Measurements from ENCODE around the gene MALRD1. TPM values are rescaled to one million over a fixed set of nuclear protein-coding genes. Genes with fewer than 3 reads are reported as not detected.

The MALRD1 gene
- total RNA-seq, 1 experiment from 2014 or later: 0.50 TPM

GRCh38 chr10:19158870-19159269 lies 110.3 kb downstream of the MALRD1 start (continued):
- TF ChIP-seq ARID4B (CRISPR knock-in tag; IDR thresholded peaks at IDR 0.05; ENCODE audit: borderline replicate concordance): no peak
- TF ChIP-seq MYBL2 (CRISPR knock-in tag; IDR thresholded peaks at IDR 0.05): no peak
- TF ChIP-seq ZBTB21 (CRISPR knock-in tag; IDR thresholded peaks at IDR 0.05; ENCODE audit: borderline replicate concordance): no peak
- no peak for TF ChIP-seq ZNF416 (CRISPR knock-in tag; IDR thresholded peaks at IDR 0.05)
- TF ChIP-seq SOX15 (CRISPR knock-in tag; IDR thresholded peaks at IDR 0.05): no peak
- no peak for TF ChIP-seq GTF2I (CRISPR knock-in tag; conservative IDR thresholded peaks at IDR 0.05)

GRCh38 chr10:19164461-19164860 lies 115.9 kb downstream of the MALRD1 start:
- CTCF ChIA-PET: no interaction called here
- no peaks in the 10 kb centered on the region for H3K36me3 Mint-ChIP-seq
- no peak overlapping the region for H3K27ac Mint-ChIP-seq
- no peaks in the 10 kb centered on the region for H3K9me3 Mint-ChIP-seq
- H3K4me1 Mint-ChIP-seq: peaks cover 4% of the 10 kb centered on the region
- H3K27me3 Mint-ChIP-seq (ENCODE audit: low read depth): no peaks in the 10 kb centered on the region
- POLR2A ChIA-PET: no interaction called here
- H3K4me3 Mint-ChIP-seq: no peak overlapping the region
- ATAC-seq (no peak), DNase-seq (ENCODE audit: low spot score) (no peak)
- TF ChIP-seq PRDM15 (CRISPR knock-in tag; IDR thresholded peaks at IDR 0.05): no peak
- TF ChIP-seq ZNF416 (CRISPR knock-in tag; IDR thresholded peaks at IDR 0.05): no peak
- no peak for TF ChIP-seq ATF6 (CRISPR knock-in tag; IDR thresholded peaks at IDR 0.05)
- TF ChIP-seq ZNF396 (CRISPR knock-in tag; IDR thresholded peaks at IDR 0.05; ENCODE audit: borderline replicate concordance): no peak
- TF ChIP-seq, protein P1, sequence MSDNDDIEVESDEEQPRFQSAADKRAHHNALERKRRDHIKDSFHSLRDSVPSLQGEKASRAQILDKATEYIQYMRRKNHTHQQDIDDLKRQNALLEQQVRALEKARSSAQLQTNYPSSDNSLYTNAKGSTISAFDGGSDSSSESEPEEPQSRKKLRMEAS (CRISPR knock-in tag; IDR thresholded peaks at IDR 0.05): no peak
- TF ChIP-seq, protein P2, sequence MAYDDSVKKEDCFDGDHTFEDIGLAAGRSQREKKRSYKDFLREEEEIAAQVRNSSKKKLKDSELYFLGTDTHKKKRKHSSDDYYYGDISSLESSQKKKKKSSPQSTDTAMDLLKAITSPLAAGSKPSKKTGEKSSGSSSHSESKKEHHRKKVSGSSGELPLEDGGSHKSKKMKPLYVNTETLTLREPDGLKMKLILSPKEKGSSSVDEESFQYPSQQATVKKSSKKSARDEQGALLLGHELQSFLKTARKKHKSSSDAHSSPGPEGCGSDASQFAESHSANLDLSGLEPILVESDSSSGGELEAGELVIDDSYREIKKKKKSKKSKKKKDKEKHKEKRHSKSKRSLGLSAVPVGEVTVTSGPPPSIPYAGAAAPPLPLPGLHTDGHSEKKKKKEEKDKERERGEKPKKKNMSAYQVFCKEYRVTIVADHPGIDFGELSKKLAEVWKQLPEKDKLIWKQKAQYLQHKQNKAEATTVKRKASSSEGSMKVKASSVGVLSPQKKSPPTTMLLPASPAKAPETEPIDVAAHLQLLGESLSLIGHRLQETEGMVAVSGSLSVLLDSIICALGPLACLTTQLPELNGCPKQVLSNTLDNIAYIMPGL (CRISPR knock-in tag; IDR thresholded peaks at IDR 0.05): no peak
- no peak for TF ChIP-seq ZNF263 (CRISPR knock-in tag; IDR thresholded peaks at IDR 0.05; ENCODE audit: low read depth)
- TF ChIP-seq, protein P3, sequence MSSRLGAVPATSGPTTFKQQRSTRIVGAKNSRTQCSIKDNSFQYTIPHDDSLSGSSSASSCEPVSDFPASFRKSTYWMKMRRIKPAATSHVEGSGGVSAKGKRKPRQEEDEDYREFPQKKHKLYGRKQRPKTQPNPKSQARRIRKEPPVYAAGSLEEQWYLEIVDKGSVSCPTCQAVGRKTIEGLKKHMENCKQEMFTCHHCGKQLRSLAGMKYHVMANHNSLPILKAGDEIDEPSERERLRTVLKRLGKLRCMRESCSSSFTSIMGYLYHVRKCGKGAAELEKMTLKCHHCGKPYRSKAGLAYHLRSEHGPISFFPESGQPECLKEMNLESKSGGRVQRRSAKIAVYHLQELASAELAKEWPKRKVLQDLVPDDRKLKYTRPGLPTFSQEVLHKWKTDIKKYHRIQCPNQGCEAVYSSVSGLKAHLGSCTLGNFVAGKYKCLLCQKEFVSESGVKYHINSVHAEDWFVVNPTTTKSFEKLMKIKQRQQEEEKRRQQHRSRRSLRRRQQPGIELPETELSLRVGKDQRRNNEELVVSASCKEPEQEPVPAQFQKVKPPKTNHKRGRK (CRISPR knock-in tag; IDR thresholded peaks at IDR 0.05; ENCODE audit: borderline replicate concordance): no peak
- no peak for TF ChIP-seq E2F4 (CRISPR knock-in tag; IDR thresholded peaks at IDR 0.05; ENCODE audit: borderline replicate concordance, low read depth)
- TF ChIP-seq NFATC4 (CRISPR knock-in tag; IDR thresholded peaks at IDR 0.05): no peak
- TF ChIP-seq JUN (CRISPR knock-in tag; IDR thresholded peaks at IDR 0.05): no peak
- TF ChIP-seq ZNF219 (CRISPR knock-in tag; IDR thresholded peaks at IDR 0.05; ENCODE audit: borderline replicate concordance): no peak
- TF ChIP-seq FOXK1 (CRISPR knock-in tag; IDR thresholded peaks at IDR 0.05): no peak
- no peak for TF ChIP-seq ELF4 (CRISPR knock-in tag; IDR thresholded peaks at IDR 0.05; ENCODE audit: low read depth)
- no peak for TF ChIP-seq NR2C2 (CRISPR knock-in tag; IDR thresholded peaks at IDR 0.05)
- no peak for TF ChIP-seq RORB (CRISPR knock-in tag; IDR thresholded peaks at IDR 0.05)
- TF ChIP-seq RELA (CRISPR knock-in tag; IDR thresholded peaks at IDR 0.05; ENCODE audit: borderline replicate concordance): no peak
- no peak for TF ChIP-seq SMAD3 (CRISPR knock-in tag; IDR thresholded peaks at IDR 0.05; ENCODE audit: borderline replicate concordance)
